GM12864 (cell line): Measurements from ENCODE around the gene LPIN3.
A peak's percentile ranks its signal among the peaks of the same experiment; 100 is the strongest.

Source experiments
- DNase-seq: peaks from one replicate; pipeline ENCODE4 v3.0.0-alpha.2; 2011; ENCODE audit warnings: low read depth
- H3K4me3 ChIP-seq: 2 replicates; pipeline ENCODE4 v1.5.1; 2011; ENCODE audit warnings: mild to moderate bottlenecking, low read depth, low read length, control low read depth
- TF ChIP-seq, protein P1 (sequence below): IDR thresholded peaks from 2 replicates; pipeline ENCODE4 v1.5.1; 2011; ENCODE audit warnings: low read depth, mild to moderate bottlenecking, moderate library complexity, low read length, control low read depth, inconsistent platforms; ENCODE audit errors: missing control alignments

Gene LPIN3

DNA sequence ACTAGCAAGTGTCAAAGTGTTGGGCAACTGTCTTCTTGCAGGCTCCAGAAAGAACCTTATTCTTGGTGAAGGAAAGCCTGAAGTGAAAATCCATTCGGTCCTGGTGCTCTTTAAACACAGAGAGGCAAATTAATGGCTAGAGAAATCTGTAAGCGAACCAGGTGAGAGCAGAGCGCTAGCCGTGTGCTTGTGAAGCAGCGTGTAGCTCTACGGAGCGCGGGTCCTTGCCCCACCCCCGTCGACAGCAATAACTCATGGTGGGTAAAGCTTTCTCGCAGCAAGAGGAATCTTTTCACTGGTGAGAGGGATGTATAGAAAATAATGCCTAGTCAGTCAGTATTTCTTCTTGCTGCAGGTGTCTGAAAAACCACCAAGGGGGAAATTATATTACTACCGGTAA lies 63.0 kb downstream of the LPIN3 start:
- no peak overlapping the region for H3K4me3 ChIP-seq
- DNase-seq = no peak
- TF ChIP-seq, protein P1, sequence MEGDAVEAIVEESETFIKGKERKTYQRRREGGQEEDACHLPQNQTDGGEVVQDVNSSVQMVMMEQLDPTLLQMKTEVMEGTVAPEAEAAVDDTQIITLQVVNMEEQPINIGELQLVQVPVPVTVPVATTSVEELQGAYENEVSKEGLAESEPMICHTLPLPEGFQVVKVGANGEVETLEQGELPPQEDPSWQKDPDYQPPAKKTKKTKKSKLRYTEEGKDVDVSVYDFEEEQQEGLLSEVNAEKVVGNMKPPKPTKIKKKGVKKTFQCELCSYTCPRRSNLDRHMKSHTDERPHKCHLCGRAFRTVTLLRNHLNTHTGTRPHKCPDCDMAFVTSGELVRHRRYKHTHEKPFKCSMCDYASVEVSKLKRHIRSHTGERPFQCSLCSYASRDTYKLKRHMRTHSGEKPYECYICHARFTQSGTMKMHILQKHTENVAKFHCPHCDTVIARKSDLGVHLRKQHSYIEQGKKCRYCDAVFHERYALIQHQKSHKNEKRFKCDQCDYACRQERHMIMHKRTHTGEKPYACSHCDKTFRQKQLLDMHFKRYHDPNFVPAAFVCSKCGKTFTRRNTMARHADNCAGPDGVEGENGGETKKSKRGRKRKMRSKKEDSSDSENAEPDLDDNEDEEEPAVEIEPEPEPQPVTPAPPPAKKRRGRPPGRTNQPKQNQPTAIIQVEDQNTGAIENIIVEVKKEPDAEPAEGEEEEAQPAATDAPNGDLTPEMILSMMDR = no peak

DNA sequence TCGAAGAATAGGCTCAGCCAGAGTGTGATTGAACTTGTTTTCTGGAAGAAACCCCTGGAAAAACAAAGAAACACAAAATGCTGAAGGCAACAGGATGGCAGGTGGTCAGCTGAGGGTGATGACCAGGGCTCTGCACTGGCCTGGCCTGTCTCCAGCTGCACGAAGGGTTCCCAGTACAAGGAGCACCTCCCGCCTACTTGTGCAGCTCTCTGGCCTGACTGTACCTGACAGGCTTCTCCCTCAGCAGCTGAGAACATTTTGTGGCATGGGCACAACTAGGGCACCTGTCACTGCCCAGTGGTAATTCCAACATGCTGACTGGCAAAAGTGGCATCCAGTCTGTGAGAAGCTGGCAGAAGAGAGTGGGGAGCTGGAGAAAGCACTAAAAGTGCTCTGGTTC lies 64.8 kb downstream of the LPIN3 start:
- no peak for DNase-seq
- no peak overlapping the region for H3K4me3 ChIP-seq
- TF ChIP-seq, protein P1 = no peak

GRCh38 chr20:41406353-41406752 lies 65.7 kb downstream of the LPIN3 start:
- no peak for DNase-seq
- no peak overlapping the region for H3K4me3 ChIP-seq
- TF ChIP-seq, protein P1 = no peak

GRCh38 chr20:41406896-41407444 lies 66.3 kb downstream of the LPIN3 start:
- TF ChIP-seq, protein P1 = no peak
- DNase-seq = no peak
- H3K4me3 ChIP-seq = no peak overlapping the region

- TF ChIP-seq, protein P1 = no peak
- H3K4me3 ChIP-seq = no peak overlapping the region
- DNase-seq = no peak
These were observed 67.0 kb downstream of the LPIN3 start for GRCh38 chr20:41407607-41408006.

DNA sequence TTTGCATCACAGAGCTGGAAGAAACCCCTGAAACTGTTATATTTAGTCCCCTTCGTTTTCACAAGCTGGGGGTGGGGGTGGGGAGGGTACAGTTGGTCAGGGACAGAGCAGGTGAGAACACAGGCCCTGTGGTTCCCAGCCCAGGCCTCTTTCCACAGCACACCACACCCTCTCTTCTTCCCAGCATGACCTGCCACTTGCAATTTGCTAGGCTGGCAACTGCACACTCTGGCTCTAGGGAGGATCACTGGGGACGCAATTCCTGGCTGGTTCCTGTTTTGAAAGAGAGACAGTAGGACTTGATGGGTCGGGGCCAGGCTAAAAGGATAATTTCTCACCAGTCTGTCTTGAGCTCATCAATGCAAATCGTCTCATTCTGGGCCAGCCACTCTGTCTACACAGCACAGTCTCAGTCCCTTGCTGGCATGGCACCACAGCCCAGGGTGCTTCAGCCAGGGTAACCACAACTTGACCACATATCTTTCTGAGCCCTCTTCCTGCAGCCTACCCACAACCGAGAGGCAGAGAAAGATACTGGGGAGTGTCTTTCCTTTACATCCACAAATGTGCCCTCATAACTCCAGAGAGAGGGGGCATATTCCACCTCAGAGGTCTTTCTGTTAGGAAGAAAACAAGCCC lies 67.7 kb downstream of the LPIN3 start:
- no peak overlapping the region for H3K4me3 ChIP-seq
- peak; percentile 21 for DNase-seq
- TF ChIP-seq, protein P1 = no peak

DNA sequence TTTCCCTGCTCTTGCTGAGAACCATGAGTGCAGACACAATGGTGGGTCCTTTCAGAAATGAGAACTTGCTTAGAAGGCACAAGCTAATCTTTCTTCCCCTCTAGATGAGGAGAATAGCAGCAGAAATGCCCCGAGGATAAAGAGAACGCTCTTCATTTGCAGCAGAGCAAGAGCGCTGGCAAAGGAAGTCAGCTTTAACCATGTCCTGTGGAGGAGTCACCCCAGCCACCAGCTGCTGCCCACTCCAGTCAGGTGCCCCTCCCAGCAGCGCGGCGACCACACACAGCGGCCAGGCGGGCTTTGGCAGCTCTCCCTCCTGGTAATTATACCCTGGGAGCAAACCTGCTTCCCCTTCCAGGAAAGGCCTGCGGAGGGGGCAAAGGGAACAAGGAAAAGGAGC lies 68.4 kb downstream of the LPIN3 start:
- DNase-seq = no peak
- TF ChIP-seq, protein P1 = no peak
- no peak overlapping the region for H3K4me3 ChIP-seq
